NCI-H748 (cell line): ENCODE results near the gene PRR15.
A peak's percentile ranks its signal among the peaks of the same experiment; 100 is the strongest.

Source experiments
- DNase-seq: peaks from one replicate; lab custom pipeline; 2025; ENCODE audit not compliant: unreplicated experiment; lab: John Stamatoyannopoulos, UW

PRR15 gene

GRCh38 chr7:29567174-29567573, 3.5 kb downstream of the PRR15 start:
- DNase-seq = no peak

GRCh38 chr7:29569648-29570047, 6.0 kb downstream of the PRR15 start:
- DNase-seq = peak; percentile 82

DNA sequence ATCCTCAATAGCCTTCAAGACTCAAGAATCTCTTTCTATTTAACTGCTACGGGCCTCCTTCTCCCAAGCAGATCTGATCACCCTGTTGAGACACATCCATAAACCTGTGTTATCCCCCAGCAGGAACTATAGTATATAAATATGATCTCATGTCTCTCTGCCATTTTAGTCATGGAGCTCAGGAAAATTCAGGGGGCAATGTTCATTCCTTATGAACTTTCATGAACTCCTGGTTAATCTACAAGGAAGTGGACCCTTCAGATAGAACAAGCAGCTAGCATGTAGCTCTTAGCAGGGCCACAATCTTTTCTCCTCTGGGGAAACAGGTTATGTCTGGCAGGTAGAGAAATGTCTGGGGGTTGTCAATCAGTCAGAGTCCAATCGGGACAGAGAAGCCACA, 8.9 kb downstream of the PRR15 start:
- no peak for DNase-seq

DNA sequence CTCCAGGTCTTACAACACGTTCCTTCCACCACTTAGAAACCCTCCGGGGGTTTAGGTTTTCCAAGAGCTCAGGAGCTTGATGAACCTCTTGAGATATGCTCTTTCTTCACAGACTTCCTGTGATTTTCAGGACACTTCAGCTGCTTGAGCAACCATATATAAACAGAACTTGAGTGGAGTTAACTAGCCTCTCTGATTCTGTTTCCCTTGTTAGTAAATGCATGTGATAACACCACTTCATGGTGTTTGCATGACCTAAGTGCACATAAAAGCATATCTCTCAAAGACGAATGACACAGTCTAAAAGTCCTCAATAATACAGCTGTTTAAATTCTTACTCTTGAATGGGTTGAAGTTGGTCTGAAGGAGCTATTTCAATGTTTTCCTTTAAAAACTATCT, 9.9 kb downstream of the PRR15 start:
- DNase-seq = no peak

DNA sequence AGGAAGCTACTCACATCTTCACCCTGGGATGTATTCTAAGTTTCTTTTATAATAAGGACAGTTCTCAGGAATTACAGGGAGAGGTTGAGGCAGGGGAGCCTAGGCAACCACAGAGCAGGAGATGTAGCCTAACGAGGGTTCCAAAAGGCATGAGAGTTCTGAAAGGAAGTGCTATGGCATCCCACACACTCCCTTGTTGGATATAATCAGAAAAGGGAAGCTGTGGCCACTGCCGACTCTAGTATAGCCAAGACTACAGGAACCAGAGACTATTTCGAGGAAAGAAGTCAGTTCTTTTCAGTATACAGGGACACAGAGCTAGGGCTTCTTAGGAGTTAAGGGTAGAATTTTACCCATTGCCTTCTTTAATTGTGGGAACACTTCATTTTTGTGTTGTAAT, 11.0 kb downstream of the PRR15 start:
- DNase-seq = no peak

GRCh38 chr7:29587195-29587808, 23.7 kb downstream of the PRR15 start:
- DNase-seq = no peak

DNA sequence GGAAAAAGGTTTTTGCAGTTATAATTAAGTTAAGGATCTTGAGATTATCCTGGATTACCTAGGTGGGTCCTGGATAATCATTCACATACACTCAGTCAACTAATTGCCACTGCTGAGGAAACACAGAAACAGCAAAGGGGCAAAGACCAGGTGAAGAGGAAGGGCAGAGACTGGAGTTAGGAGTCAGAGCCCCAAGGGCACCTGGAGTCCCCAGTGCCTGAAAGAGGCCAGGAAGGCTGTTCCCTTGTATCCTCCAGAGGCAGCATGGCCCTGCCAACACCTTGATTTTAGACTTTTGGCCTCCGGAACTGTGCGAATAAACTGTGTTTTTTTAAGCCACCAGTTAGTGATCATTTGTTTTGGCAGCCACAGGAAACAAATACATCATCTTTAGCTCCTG, 24.6 kb downstream of the PRR15 start:
- no peak for DNase-seq

- peak; percentile 66 for DNase-seq
Observed at GRCh38 chr7:29588900-29589696, 25.5 kb downstream of the PRR15 start.

DNA sequence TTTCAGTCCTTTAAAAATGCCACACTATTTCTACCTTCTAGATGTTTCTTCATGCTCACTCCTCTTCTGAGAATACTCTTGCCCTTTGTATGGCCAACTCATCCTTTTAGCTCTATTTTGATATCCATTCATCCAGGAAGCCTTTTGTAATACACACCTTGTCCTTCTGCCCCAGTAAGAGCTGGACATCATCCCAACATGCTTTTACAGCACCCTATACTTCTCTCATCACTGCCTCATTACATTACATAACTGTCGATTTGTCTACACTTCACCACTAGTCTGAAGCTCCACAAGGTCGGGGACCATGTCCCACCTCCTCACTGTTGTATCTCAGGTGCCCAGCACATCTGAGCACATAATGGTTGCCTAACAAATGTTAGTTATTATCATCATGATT, 29.2 kb downstream of the PRR15 start:
- DNase-seq = no peak

GRCh38 chr7:29593459-29593858, 29.8 kb downstream of the PRR15 start:
- no peak for DNase-seq

- DNase-seq = no peak
Observed at GRCh38 chr7:29596593-29597178, 33.1 kb downstream of the PRR15 start.

- no peak for DNase-seq
Observed at GRCh38 chr7:29597266-29597665, 33.6 kb downstream of the PRR15 start.

GRCh38 chr7:29598137-29598536, 34.5 kb downstream of the PRR15 start:
- no peak for DNase-seq

DNA sequence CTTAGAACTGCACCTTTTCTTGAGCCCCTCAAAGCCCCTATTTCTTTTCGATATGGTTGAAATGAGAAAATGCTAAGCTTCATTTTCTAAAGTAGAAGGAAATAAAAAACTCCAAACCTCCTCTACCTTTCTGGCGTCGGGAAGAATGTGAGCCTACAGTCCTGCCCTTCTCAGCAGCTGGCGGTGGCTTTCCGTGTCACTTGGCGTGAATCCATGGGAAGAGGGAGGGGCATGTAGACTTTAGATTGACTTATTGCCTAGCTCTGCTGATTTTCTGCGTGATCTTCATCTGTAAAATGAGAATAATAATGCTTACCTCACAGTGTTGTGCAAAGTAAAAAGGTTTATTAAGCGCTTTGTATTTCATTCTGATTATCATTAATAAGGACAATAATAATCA, 35.0 kb downstream of the PRR15 start:
- peak; percentile 81 for DNase-seq

DNA sequence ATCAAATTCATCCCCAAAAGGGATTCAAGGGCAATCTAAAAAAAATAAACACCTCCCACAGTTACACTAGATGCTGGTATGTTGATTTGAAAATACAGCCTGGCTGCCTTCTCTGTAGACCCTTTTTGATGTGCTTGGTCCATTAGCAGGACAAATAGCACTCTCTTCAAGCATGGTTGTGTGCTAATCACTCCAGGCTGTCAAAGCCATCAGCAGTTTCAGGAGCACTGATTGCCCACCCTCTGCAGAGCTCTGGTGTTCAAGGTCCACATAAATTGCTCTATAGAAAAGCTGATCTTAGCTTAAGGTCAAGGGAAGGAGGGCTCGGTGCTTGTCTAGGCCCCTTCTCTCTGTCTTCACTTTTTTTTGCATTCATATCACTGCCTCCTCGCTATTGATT, 35.4 kb downstream of the PRR15 start:
- DNase-seq = peak; percentile 47

DNA sequence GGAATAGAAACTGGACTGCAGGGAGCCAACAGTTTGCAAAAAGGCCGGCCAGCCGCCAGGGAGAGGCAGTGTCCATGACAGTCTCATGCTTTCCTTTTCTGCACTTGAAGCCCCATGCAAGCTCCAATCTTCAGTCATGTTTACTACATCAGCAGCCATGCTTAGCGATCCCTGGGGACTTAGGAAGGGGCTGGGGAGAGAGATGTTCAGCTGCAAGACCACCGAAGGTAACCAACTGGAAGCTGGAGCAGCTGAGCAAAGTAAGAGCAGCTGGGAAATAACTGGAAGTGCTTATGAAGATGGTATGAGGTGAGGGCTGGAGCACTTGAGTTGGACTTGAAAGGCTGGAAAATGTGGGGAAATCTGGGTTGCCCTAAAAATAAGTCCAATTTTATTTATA, 37.0 kb downstream of the PRR15 start:
- DNase-seq = no peak

DNA sequence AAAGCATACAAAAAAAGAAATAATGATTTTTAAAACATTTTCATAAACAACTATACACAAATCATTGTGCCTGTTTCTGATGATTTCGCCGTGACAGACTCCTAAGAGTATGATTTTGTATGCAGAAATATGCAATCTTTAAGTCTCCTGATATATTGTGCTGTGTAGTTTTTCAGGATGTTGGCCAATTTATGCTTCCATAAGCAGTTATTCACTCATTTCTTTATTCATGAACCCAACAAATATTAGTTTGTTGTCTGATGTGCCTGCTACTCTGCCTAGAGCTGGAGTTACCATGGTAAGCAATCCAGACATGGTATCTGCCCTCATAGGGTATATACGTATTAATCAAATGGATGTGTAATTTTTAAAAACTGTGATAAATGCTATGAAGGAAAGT, 40.4 kb downstream of the PRR15 start:
- no peak for DNase-seq

GRCh38 chr7:29604702-29605101, 41.1 kb downstream of the PRR15 start:
- no peak for DNase-seq

DNA sequence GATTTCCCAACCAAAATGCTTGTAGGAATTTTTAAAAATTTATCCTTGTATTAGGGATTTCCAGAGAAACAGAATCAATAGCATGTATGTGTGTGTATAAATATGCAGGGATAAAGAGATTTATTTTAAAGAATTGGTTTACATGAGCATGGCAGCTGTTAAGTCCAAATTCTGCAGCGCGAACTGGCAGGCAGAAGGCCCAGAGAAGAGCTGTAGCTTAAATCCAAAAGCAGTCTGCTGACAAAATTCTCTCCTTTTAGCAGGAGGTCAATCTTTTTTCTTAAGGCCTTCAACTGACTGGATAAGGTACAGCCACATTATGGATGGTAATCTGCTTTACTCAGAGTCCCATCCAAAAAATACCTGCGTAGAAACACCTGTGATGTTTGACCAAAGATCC, 42.0 kb downstream of the PRR15 start:
- DNase-seq = peak; percentile 55

- peak; percentile 90 for DNase-seq
Observed at GRCh38 chr7:29606287-29606721, 42.7 kb downstream of the PRR15 start.

- no peak for DNase-seq
Observed at GRCh38 chr7:29606830-29607229, 43.2 kb downstream of the PRR15 start.

GRCh38 chr7:29607259-29607658, 43.6 kb downstream of the PRR15 start:
- peak; percentile 27 for DNase-seq
